Measurements from ENCODE around the gene JAKMIP1. TPM values are rescaled to one million over a fixed set of nuclear protein-coding genes. Genes with fewer than 3 reads are reported as not detected.

Gene JAKMIP1
- total RNA-seq, 1 experiment from 2014 or later = not detected

DNA sequence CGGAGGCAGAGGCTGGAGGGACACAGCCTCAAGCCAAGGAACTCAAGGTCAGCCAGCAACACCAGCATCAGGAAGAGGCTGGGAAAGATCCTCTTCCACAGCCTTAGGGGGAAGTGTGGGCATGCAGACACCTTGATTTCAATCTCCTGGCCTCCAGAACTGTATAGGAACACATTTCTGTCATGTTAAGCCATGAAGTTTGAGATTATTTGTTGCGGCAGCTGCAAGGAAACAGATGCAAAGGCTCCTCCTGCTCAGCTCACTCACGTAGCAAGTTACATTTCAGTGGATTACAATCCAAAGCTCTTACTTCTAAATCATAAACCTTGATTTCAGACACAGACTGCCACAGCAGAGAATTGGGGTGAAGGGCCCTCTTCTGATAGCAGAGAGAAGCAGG lies 113.5 kb downstream of the JAKMIP1 start:
- POLR2A ChIA-PET = no interaction called here
- H3K27ac Mint-ChIP-seq (ENCODE audit: unreplicated experiment) = no peak overlapping the region
- Histone ChIP-seq H3K36me3 (ENCODE audit: control insufficient read depth, insufficient read depth, low read length) (no peaks in the 10 kb centered on the region), H3K9me3 (no peaks in the 10 kb centered on the region), H3K27me3 (replicated peaks; ENCODE audit: control insufficient read depth, insufficient read depth, low read length) (no peaks in the 10 kb centered on the region; the same call in 1 of the 2 replicates), H3K4me3 (ENCODE audit: low read depth, low read length) (no peak overlapping the region), H3K4me1 (no peaks in the 10 kb centered on the region)
- intact Hi-C loops (cut with micrococcal nuclease; ENCODE audit: unreplicated experiment) = no loop called here
- BruUV-seq (replicated peaks) = no TSS peak
- H3K4me1 Mint-ChIP-seq (ENCODE audit: low read depth, unreplicated experiment) = no peaks in the 10 kb centered on the region
- H3K9me3 Mint-ChIP-seq (ENCODE audit: unreplicated experiment) = peaks cover 10% of the 10 kb centered on the region
- no peak overlapping the region for H3K4me3 Mint-ChIP-seq (ENCODE audit: unreplicated experiment)
- TF ChIP-seq, protein P1, sequence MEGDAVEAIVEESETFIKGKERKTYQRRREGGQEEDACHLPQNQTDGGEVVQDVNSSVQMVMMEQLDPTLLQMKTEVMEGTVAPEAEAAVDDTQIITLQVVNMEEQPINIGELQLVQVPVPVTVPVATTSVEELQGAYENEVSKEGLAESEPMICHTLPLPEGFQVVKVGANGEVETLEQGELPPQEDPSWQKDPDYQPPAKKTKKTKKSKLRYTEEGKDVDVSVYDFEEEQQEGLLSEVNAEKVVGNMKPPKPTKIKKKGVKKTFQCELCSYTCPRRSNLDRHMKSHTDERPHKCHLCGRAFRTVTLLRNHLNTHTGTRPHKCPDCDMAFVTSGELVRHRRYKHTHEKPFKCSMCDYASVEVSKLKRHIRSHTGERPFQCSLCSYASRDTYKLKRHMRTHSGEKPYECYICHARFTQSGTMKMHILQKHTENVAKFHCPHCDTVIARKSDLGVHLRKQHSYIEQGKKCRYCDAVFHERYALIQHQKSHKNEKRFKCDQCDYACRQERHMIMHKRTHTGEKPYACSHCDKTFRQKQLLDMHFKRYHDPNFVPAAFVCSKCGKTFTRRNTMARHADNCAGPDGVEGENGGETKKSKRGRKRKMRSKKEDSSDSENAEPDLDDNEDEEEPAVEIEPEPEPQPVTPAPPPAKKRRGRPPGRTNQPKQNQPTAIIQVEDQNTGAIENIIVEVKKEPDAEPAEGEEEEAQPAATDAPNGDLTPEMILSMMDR (IDR thresholded peaks at IDR 0.05; ENCODE audit: insufficient read depth in 1 of 2, low read depth in 1 of 2, low read length in 1 of 2, severe bottlenecking in 1 of 2, unreplicated experiment in 1 of 2) = no peak
- no peak for DNase-seq
- peaks cover 11% of the 10 kb centered on the region for H3K27me3 Mint-ChIP-seq (ENCODE audit: insufficient read depth, unreplicated experiment)
- CTCF ChIA-PET = interaction anchor here (1.1 to 2.7 kb wide), 2 partner anchors 89 to 114 kb away, joined by 3 to 10 read pairs; partner anchors contain the start of gene JAKMIP1
- no peaks in the 10 kb centered on the region for H3K36me3 Mint-ChIP-seq (ENCODE audit: insufficient read depth, unreplicated experiment)

- POLR2A ChIA-PET = no interaction called here
- BruUV-seq (replicated peaks) = no TSS peak
- CTCF ChIA-PET = interaction anchor here (0.8 to 2.7 kb wide), 2 partner anchors 88 kb away, joined by 4 to 10 read pairs; no protein-coding TSS in a partner anchor
- H3K4me1 Mint-ChIP-seq (ENCODE audit: low read depth, unreplicated experiment) = no peaks in the 10 kb centered on the region
- TF ChIP-seq, protein P1 (IDR thresholded peaks at IDR 0.05; ENCODE audit: insufficient read depth in 1 of 2, low read depth in 1 of 2, low read length in 1 of 2, severe bottlenecking in 1 of 2, unreplicated experiment in 1 of 2) = no peak
- intact Hi-C loops (cut with micrococcal nuclease; ENCODE audit: unreplicated experiment) = no loop called here
- H3K4me3 ChIP-seq (ENCODE audit: low read depth, low read length) = no peak overlapping the region
- H3K27me3 ChIP-seq (replicated peaks; ENCODE audit: control insufficient read depth, insufficient read depth, low read length) = no peaks in the 10 kb centered on the region; the same call in 1 of the 2 replicates
- H3K36me3 Mint-ChIP-seq (ENCODE audit: insufficient read depth, unreplicated experiment) = no peaks in the 10 kb centered on the region
- peaks cover 16% of the 10 kb centered on the region for H3K27me3 Mint-ChIP-seq (ENCODE audit: insufficient read depth, unreplicated experiment)
- DNase-seq = no peak
- peaks cover 10% of the 10 kb centered on the region for H3K9me3 Mint-ChIP-seq (ENCODE audit: unreplicated experiment)
- H3K4me3 Mint-ChIP-seq (ENCODE audit: unreplicated experiment) = no peak overlapping the region
- no peaks in the 10 kb centered on the region for H3K9me3 ChIP-seq
- no peaks in the 10 kb centered on the region for H3K4me1 ChIP-seq
- no peaks in the 10 kb centered on the region for H3K36me3 ChIP-seq (ENCODE audit: control insufficient read depth, insufficient read depth, low read length)
- H3K27ac Mint-ChIP-seq (ENCODE audit: unreplicated experiment) = no peak overlapping the region
Observed at GRCh38 chr4:6085691-6086628, 114.4 kb downstream of the JAKMIP1 start.

GRCh38 chr4:6085028-6085690 lies 115.2 kb downstream of the JAKMIP1 start:
- H3K27me3 Mint-ChIP-seq (ENCODE audit: insufficient read depth, unreplicated experiment) = peaks cover 23% of the 10 kb centered on the region
- no peak overlapping the region for H3K27ac Mint-ChIP-seq (ENCODE audit: unreplicated experiment)
- intact Hi-C loops (cut with micrococcal nuclease; ENCODE audit: unreplicated experiment) = no loop called here
- no peaks in the 10 kb centered on the region for H3K4me1 Mint-ChIP-seq (ENCODE audit: low read depth, unreplicated experiment)
- no peaks in the 10 kb centered on the region for H3K4me1 ChIP-seq
- BruUV-seq (replicated peaks) = no TSS peak
- no peak for DNase-seq
- H3K27me3 ChIP-seq (replicated peaks; ENCODE audit: control insufficient read depth, insufficient read depth, low read length) = no peaks in the 10 kb centered on the region; the same call in 1 of the 2 replicates
- H3K4me3 ChIP-seq (ENCODE audit: low read depth, low read length) = no peak overlapping the region
- no peaks in the 10 kb centered on the region for H3K36me3 ChIP-seq (ENCODE audit: control insufficient read depth, insufficient read depth, low read length)
- no peak overlapping the region for H3K4me3 Mint-ChIP-seq (ENCODE audit: unreplicated experiment)
- ChIA-PET POLR2A (no interaction called here), CTCF (interaction anchor here (0.8 kb wide), 1 partner anchor 87 kb away, joined by 4 read pairs; no protein-coding TSS in a partner anchor)
- peaks cover 10% of the 10 kb centered on the region for H3K9me3 Mint-ChIP-seq (ENCODE audit: unreplicated experiment)
- TF ChIP-seq, protein P1 (IDR thresholded peaks at IDR 0.05; ENCODE audit: insufficient read depth in 1 of 2, low read depth in 1 of 2, low read length in 1 of 2, severe bottlenecking in 1 of 2, unreplicated experiment in 1 of 2) = no peak
- no peaks in the 10 kb centered on the region for H3K9me3 ChIP-seq
- no peaks in the 10 kb centered on the region for H3K36me3 Mint-ChIP-seq (ENCODE audit: insufficient read depth, unreplicated experiment)
